ENCODE results near the gene JRKL. TPM values are rescaled to one million over a fixed set of nuclear protein-coding genes. Genes with fewer than 3 reads are reported as not detected.
"Not testable (repeated sequence)": the region's sequence is repeated elsewhere in the genome, so short reads cannot be mapped to it uniquely, and the experiment has no call there.

Gene JRKL
- total RNA-seq, 1 experiment from 2014 or later: 4.8 TPM

DNA sequence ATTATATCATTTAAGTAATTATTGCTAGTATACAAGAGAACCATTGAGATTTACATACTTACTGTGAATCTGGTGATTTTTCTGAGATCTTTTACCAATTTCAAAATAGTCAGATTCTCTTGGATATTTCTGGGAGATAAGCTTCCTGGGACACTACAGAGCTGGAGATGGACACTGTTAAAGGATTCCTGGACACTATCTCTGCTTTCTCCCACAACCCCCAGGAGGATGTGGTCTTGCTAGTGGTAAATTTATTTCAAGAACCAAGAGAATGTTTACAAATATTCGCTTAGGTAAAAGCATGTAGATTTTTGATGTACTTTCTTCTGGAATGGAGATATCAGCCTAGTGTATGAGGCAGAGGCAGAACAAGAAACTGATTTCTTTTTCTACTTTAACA is 13.0 kb upstream of the JRKL start:
- Histone ChIP-seq H3K36me3 (peaks cover 3% of the 10 kb centered on the region; the same call in 1 of the 2 replicates), H3K4me1 (no peaks in the 10 kb centered on the region), H3K27ac (no peak overlapping the region), H3K9me3 (replicated peaks) (no peaks in the 10 kb centered on the region), H3K27me3 (no peaks in the 10 kb centered on the region), H3K4me3 (no peak overlapping the region)
- DNase-seq: no peak

DNA sequence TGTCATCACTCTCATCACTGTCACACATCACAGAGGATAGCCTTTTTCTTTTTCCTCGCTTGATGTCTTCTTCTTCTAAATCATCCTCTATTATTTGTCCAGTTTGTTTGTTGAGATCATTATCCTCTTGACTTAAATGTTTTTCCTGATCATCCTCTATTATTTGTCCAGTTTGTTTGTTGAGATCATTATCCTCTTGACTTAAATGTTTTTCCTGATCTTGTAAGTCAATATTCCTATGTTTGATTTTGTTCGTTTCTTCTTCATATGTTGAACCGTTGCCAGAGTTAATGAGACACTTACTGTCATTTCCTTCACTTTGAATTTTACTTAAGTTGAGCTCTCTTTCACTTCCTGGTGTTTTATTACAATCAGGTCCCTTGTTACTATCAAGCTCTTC is 5.7 kb upstream of the JRKL start:
- Histone ChIP-seq H3K27me3 (no peaks in the 10 kb centered on the region), H3K4me1 (0 out of 2 replicates have a peak, but pooled peaks cover 3% of the 10 kb centered on the region), H3K9me3 (replicated peaks) (no peaks in the 10 kb centered on the region), H3K36me3 (no peaks in the 10 kb centered on the region; the same call in none of the 2 replicates), H3K27ac (no peak overlapping the region), H3K4me3 (no peak overlapping the region)
- no peak for DNase-seq

- Histone ChIP-seq H3K9me3 (replicated peaks) (no peaks in the 10 kb centered on the region), H3K4me3 (no peak overlapping the region), H3K27me3 (no peaks in the 10 kb centered on the region), H3K27ac (no peak overlapping the region), H3K4me1 (0 out of 2 replicates have a peak, but pooled peaks cover 3% of the 10 kb centered on the region), H3K36me3 (no peaks in the 10 kb centered on the region; the same call in none of the 2 replicates)
- DNase-seq: no peak
These were observed 4.6 kb upstream of the JRKL start for GRCh38 chr11:96385187-96385586.

DNA sequence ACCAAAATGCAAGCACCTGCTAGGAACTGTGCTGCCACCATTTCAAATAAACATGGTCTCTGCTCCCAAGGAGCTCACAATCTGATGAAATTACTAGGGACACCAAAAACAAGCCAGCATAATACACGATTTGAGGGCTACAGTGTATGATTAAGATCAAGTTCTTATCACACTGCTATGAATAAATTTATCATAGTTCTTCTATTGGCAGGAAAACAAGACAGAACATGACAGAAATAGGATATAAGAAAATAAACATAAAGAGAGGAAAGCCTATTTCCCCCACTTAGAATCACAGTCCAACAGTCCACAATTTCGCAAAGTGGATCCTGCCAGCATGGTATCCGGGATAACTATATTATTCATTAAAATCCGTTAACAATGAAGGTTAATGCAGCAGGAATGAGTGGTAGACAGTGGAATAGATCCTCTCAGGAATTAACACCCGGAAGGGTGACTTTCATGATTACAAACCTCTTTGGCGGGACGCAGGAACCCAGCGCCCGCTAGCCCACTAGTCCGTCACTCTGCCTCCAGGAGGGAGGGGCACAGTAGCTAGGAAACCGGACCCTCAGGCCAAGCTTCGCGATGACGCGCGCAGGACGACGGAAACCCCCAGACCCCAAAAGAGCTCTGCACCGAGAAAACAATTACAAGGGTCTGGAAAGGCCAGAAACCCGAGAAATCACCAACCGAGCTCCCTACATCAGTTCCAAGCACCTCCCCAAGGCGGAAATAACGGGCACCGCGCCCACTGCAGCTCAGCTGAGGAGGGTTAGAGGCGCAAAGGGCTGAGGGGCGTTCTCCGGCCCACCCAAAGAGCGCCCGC is 708 bp upstream of the JRKL start:
- 0 out of 2 replicates have a peak, but pooled peaks cover 3% of the 10 kb centered on the region for H3K4me1 ChIP-seq
- DNase-seq: no peak
- peak overlapping the region; percentile 89 for H3K4me3 ChIP-seq
- no peaks in the 10 kb centered on the region for H3K27me3 ChIP-seq
- H3K36me3 ChIP-seq: no peaks in the 10 kb centered on the region; the same call in 1 of the 2 replicates
- peak overlapping the region; percentile 80 for H3K27ac ChIP-seq
- H3K9me3 ChIP-seq (replicated peaks): no peaks in the 10 kb centered on the region

DNA sequence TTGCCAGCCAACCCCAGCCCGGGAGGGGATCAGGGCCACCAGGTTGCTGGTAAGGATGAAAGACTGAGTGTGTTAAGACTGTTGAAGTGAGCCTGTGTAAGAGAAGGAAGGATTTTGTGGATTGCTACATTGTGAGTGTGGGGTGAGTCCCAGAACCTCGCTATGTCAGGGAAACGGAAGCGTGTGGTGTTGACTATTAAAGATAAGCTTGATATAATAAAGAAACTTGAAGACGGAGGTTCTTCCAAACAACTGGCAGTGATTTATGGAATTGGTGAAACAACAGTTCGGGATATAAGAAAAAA is 627 bp downstream of the JRKL start:
- Histone ChIP-seq H3K9me3 (replicated peaks) (no peaks in the 10 kb centered on the region), H3K27ac (peak overlapping the region; percentile 80), H3K4me1 (0 out of 2 replicates have a peak, but pooled peaks cover 3% of the 10 kb centered on the region), H3K27me3 (no peaks in the 10 kb centered on the region), H3K36me3 (no peaks in the 10 kb centered on the region), H3K4me3 (peak overlapping the region; percentile 89)
- no peak for DNase-seq

DNA sequence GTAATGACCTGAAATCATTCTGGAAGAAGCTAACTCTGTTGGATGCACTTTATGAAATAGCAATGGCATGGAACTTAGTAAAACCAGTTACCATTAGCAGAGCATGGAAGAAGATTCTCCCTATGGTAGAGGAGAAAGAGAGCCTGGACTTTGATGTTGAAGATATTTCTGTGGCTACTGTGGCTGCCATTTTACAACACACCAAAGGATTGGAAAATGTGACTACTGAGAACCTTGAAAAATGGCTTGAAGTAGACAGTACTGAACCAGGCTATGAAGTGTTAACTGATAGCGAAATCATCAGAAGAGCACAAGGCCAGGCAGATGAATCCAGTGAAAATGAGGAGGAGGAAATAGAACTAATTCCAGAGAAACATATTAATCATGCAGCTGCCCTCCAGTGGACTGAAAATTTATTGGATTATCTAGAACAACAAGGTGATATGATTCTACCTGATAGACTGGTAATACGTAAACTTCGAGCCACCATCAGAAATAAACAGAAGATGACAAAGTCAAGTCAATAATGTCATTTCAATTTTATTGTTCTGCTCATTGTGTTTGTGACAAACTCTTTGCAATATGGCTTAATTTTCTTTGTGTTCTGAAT is 2.0 kb downstream of the JRKL start:
- Histone ChIP-seq H3K27ac (no peak overlapping the region), H3K4me3 (no peak overlapping the region), H3K36me3 (no peaks in the 10 kb centered on the region), H3K9me3 (replicated peaks) (no peaks in the 10 kb centered on the region), H3K27me3 (no peaks in the 10 kb centered on the region), H3K4me1 (0 out of 2 replicates have a peak, but pooled peaks cover 3% of the 10 kb centered on the region)
- DNase-seq: no peak

DNA sequence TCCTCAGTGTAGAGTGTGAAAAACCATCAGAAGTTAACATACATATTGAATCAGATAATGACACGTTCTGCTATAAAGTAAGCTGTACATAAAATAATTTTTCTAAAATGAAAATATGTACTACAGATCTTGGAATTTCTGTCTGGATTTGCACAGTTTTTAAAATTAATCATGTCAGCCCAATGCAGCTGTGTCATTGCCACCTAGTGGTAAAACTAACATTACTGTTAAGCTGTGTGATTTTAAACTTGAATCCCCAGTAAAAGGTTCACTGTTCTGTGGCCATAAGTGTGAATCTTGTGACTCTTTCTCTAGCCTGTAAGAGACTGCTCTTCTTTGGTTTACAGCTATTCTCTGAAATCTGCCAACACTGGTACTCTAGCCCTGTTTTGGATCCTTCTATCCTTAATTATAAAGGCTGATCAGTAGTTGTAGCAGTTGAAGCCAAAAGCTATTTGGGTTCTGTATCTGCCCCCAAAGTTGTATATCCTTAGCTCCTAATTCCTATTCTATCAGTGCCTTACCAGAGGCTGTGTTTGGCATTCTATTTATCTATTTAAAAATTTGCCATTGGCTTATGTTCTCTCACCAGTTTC is 4.0 kb downstream of the JRKL start:
- no peaks in the 10 kb centered on the region for H3K36me3 ChIP-seq
- H3K4me1 ChIP-seq: no peaks in the 10 kb centered on the region
- no peak overlapping the region for H3K27ac ChIP-seq
- no peaks in the 10 kb centered on the region for H3K9me3 ChIP-seq (replicated peaks)
- H3K27me3 ChIP-seq: no peaks in the 10 kb centered on the region
- peak in 1 of 2 experiments; percentile 45 for DNase-seq
- H3K4me3 ChIP-seq: no peak overlapping the region

DNA sequence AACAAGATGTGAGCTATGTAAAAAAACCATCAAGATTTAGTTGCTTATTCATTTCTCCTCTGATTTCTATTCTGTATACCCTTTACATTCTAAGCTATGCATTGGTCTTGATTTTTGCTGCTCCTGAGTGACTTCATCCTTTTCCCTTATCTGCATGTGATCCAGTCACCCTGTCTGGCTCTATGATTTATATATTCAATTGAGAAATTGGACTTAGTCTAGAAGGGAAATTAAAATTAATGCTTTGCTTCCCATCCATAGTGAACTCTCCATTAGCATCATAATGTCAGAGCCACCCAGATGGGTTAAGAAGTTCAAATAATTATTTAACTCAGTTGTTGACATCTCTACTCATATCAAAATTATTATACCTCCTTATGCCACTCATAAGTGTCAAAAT is 5.0 kb downstream of the JRKL start:
- no peak for DNase-seq
- Histone ChIP-seq H3K27ac (no peak overlapping the region), H3K4me3 (no peak overlapping the region), H3K4me1 (no peaks in the 10 kb centered on the region), H3K36me3 (no peaks in the 10 kb centered on the region), H3K9me3 (replicated peaks) (no peaks in the 10 kb centered on the region), H3K27me3 (no peaks in the 10 kb centered on the region)

DNA sequence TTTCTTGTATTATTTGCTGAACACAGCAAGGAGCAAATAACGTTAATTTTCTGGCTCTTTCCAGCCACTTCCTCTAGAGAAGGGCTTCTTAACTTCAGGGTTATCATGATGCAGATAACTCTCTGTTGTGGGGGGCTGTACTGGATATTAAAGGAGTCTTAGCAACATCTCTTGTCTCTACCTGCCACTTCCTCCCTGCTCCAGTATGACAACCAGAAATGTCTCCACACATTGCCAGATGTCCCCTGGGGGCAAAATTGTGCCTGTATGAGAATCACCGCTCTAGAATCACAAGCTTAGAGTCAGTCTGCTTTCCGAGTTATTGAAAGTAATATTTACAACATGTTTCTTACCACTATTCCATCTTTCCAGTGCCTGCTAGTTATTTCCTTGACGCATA is 6.8 kb downstream of the JRKL start:
- no peak overlapping the region for H3K27ac ChIP-seq
- H3K4me3 ChIP-seq: no peak overlapping the region
- H3K36me3 ChIP-seq: no peaks in the 10 kb centered on the region
- no peaks in the 10 kb centered on the region for H3K9me3 ChIP-seq (replicated peaks)
- DNase-seq: no peak
- no peaks in the 10 kb centered on the region for H3K4me1 ChIP-seq
- no peaks in the 10 kb centered on the region for H3K27me3 ChIP-seq

GRCh38 chr11:96397863-96398262 is 8.1 kb downstream of the JRKL start:
- Histone ChIP-seq H3K4me1 (peaks cover 3% of the 10 kb centered on the region; the same call in 1 of the 2 replicates), H3K27ac (no peak overlapping the region), H3K27me3 (no peaks in the 10 kb centered on the region), H3K36me3 (no peaks in the 10 kb centered on the region), H3K9me3 (replicated peaks) (no peaks in the 10 kb centered on the region), H3K4me3 (no peak overlapping the region)
- no peak for DNase-seq

DNA sequence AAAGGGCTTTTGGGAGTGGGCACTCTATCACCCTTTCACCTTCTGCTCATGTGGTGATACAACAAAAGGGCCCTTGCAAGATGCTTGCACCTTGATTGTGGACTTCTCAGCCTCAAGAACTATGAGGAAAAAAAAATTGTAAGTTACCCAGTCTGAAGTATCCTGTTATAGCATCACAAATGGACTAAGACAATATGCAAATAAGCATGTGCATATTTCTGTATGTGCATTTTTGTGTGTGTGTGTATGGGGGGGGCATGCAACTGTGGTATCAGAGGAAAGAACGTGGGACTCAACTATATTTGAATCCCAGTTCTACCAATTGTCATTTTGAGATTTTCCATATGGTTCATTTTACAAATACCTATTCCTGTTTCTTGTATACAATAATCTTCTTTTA is 10.9 kb downstream of the JRKL start:
- Histone ChIP-seq H3K27me3 (no peaks in the 10 kb centered on the region), H3K4me3 (no peak overlapping the region), H3K9me3 (replicated peaks) (no peaks in the 10 kb centered on the region), H3K27ac (no peak overlapping the region), H3K4me1 (peaks cover 4% of the 10 kb centered on the region; the same call in 1 of the 2 replicates), H3K36me3 (no peaks in the 10 kb centered on the region)
- DNase-seq: no peak

DNA sequence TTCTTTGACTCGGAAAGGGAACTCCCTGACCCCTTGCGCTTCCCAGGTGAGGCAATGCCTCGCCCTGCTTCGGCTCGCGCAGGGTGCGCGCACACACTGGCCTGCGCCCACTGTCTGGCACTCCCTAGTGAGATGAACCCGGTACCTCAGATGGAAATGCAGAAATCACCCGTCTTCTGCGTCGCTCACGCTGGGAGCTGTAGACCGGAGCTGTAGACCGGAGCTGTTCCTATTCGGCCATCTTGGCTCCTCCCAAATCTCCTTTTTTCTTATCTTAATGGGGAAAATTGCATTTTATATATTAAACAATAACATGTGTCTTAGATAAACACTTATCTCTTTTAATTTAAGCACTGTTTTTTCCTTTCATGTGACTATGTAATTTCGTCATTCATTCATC is 21.6 kb downstream of the JRKL start:
- H3K4me1 ChIP-seq; H3K27ac ChIP-seq; DNase-seq; H3K36me3 ChIP-seq; H3K9me3 ChIP-seq (replicated peaks); H3K27me3 ChIP-seq; H3K4me3 ChIP-seq: not testable (repeated sequence)

GRCh38 chr11:96412761-96413381 is 23.1 kb downstream of the JRKL start:
- Histone ChIP-seq H3K36me3 (no peaks in the 10 kb centered on the region), H3K27ac (no peak overlapping the region), H3K27me3 (no peaks in the 10 kb centered on the region), H3K9me3 (replicated peaks) (no peaks in the 10 kb centered on the region), H3K4me1 (no peaks in the 10 kb centered on the region), H3K4me3 (no peak overlapping the region)
- no peak for DNase-seq

GRCh38 chr11:96413408-96413807 is 23.6 kb downstream of the JRKL start:
- Histone ChIP-seq H3K9me3 (replicated peaks) (no peaks in the 10 kb centered on the region), H3K27ac (no peak overlapping the region), H3K36me3 (no peaks in the 10 kb centered on the region), H3K27me3 (no peaks in the 10 kb centered on the region), H3K4me1 (no peaks in the 10 kb centered on the region), H3K4me3 (no peak overlapping the region)
- no peak for DNase-seq

- no peaks in the 10 kb centered on the region for H3K27me3 ChIP-seq
- no peak overlapping the region for H3K4me3 ChIP-seq
- no peaks in the 10 kb centered on the region for H3K4me1 ChIP-seq
- no peaks in the 10 kb centered on the region for H3K36me3 ChIP-seq
- H3K27ac ChIP-seq: no peak overlapping the region
- H3K9me3 ChIP-seq (replicated peaks): no peaks in the 10 kb centered on the region
- DNase-seq: no peak
These were observed 34.9 kb downstream of the JRKL start for GRCh38 chr11:96424693-96425092.

Measured in SJCRH30 (cell line).